SH-SY5Y (cell line): ENCODE measurements around the gene RRM1.

Experiments
- GATA2 ChIP-seq: IDR thresholded peaks from 2 replicates; pipeline ENCODE4 v1.6.1; 2011; ENCODE audit warnings: mild to moderate bottlenecking, low read depth, low read length
- GATA3 ChIP-seq: IDR thresholded peaks from 2 replicates; pipeline ENCODE4 v1.6.1; 2011; ENCODE audit warnings: low read depth, mild to moderate bottlenecking, low read length, moderate library complexity

The RRM1 gene

GRCh38 chr11:4154503-4154902 is 59.9 kb downstream of the RRM1 start:
- TF ChIP-seq GATA2 = no peak
- no peak for TF ChIP-seq GATA3

- no peak for TF ChIP-seq GATA3
- no peak for TF ChIP-seq GATA2
Observed at GRCh38 chr11:4156571-4156970, 62.0 kb downstream of the RRM1 start.

- TF ChIP-seq GATA3 (no peak), GATA2 (no peak)
Observed at GRCh38 chr11:4161305-4161704, 66.7 kb downstream of the RRM1 start.

GRCh38 chr11:4164884-4165590 is 70.4 kb downstream of the RRM1 start:
- TF ChIP-seq GATA2 = no peak
- no peak for TF ChIP-seq GATA3

GRCh38 chr11:4167292-4167691 is 72.7 kb downstream of the RRM1 start:
- no peak for TF ChIP-seq GATA3
- no peak for TF ChIP-seq GATA2

- TF ChIP-seq GATA2 = no peak
Observed at GRCh38 chr11:4167758-4168157, 73.2 kb downstream of the RRM1 start.

GRCh38 chr11:4178813-4179662 is 84.4 kb downstream of the RRM1 start:
- TF ChIP-seq GATA3 (no peak), GATA2 (no peak)

GRCh38 chr11:4180441-4181183 is 86.0 kb downstream of the RRM1 start:
- TF ChIP-seq GATA3 = no peak
- TF ChIP-seq GATA2 = no peak

- TF ChIP-seq GATA3 (no peak), GATA2 (no peak)
Observed at GRCh38 chr11:4181782-4182721, 87.5 kb downstream of the RRM1 start.

GRCh38 chr11:4183410-4184057 is 88.9 kb downstream of the RRM1 start:
- TF ChIP-seq GATA2 (no peak), GATA3 (no peak)

- TF ChIP-seq GATA3 = no peak
- TF ChIP-seq GATA2 = no peak
Observed at GRCh38 chr11:4184163-4184916, 89.7 kb downstream of the RRM1 start.

GRCh38 chr11:4185561-4185960 is 91.0 kb downstream of the RRM1 start:
- TF ChIP-seq GATA3 = no peak
- TF ChIP-seq GATA2 = no peak

- TF ChIP-seq GATA3 (no peak), GATA2 (no peak)
Observed at GRCh38 chr11:4186464-4187054, 92.0 kb downstream of the RRM1 start.
